Tibial nerve (tissue), 4 donors: ENCODE results near the gene GNG12.

ENCODE experiments used
- EP300 ChIP-seq, 2 donors: sonication (generic); formaldehyde crosslinking; IDR thresholded peaks; one replicate each; pipeline ENCODE4 v1.6.1; 2017; ENCODE audit warnings: antibody characterized with exemption in 2 of 2, mild to moderate bottlenecking in 1 of 2
- POLR2A ChIP-seq, 2 donors: fragments of 450-650 bp; IDR thresholded peaks; one replicate each; pipeline ENCODE4 v1.6.1; 2017; ENCODE audit warnings: antibody characterized with exemption in 2 of 2, mild to moderate bottlenecking in 2 of 2, moderate library complexity in 2 of 2
- TF ChIP-seq, protein P1 (sequence below), 5 experiments: fragments of 200-600 bp in 3 of 5; fragments of 450-650 bp in 2 of 5; sonication (generic) in 3 of 5; IDR thresholded peaks; one replicate each; pipeline ENCODE4 v1.5.1; 2016 to 2019; ENCODE audit warnings: antibody characterized with exemption in 5 of 5, mild to moderate bottlenecking in 3 of 5, moderate library complexity in 2 of 5

GRCh38 chr1:67690411-67690810, 142.9 kb downstream of the GNG12 start:
- TF ChIP-seq, protein P1, sequence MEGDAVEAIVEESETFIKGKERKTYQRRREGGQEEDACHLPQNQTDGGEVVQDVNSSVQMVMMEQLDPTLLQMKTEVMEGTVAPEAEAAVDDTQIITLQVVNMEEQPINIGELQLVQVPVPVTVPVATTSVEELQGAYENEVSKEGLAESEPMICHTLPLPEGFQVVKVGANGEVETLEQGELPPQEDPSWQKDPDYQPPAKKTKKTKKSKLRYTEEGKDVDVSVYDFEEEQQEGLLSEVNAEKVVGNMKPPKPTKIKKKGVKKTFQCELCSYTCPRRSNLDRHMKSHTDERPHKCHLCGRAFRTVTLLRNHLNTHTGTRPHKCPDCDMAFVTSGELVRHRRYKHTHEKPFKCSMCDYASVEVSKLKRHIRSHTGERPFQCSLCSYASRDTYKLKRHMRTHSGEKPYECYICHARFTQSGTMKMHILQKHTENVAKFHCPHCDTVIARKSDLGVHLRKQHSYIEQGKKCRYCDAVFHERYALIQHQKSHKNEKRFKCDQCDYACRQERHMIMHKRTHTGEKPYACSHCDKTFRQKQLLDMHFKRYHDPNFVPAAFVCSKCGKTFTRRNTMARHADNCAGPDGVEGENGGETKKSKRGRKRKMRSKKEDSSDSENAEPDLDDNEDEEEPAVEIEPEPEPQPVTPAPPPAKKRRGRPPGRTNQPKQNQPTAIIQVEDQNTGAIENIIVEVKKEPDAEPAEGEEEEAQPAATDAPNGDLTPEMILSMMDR (IDR thresholded peaks at IDR 0.05), result no peak
- TF ChIP-seq POLR2A (IDR thresholded peaks at IDR 0.05), result no peak
- no peak for TF ChIP-seq EP300 (IDR thresholded peaks at IDR 0.05)
